IPS-NIHi7 (cell line): ENCODE measurements around the gene PICK1.
"Not testable (repeated sequence)": the region's sequence is repeated elsewhere in the genome, so short reads cannot be mapped to it uniquely, and the experiment has no call there.

Source experiments
- DNase-seq: peaks from one replicate; pipeline ENCODE4 v3.0.0; 2012; ENCODE audit warnings: mixed read lengths; ENCODE audit errors: extremely low spot score

PICK1 gene

GRCh38 chr22:38074181-38075104 lies 17.2 kb downstream of the PICK1 start:
- peak; percentile 88 for DNase-seq

GRCh38 chr22:38075105-38075825 lies 18.1 kb downstream of the PICK1 start:
- DNase-seq, result no peak

- no peak for DNase-seq
These were observed 18.8 kb downstream of the PICK1 start for GRCh38 chr22:38075961-38076360.

GRCh38 chr22:38077096-38077495 lies 19.9 kb downstream of the PICK1 start:
- DNase-seq, result no peak

DNA sequence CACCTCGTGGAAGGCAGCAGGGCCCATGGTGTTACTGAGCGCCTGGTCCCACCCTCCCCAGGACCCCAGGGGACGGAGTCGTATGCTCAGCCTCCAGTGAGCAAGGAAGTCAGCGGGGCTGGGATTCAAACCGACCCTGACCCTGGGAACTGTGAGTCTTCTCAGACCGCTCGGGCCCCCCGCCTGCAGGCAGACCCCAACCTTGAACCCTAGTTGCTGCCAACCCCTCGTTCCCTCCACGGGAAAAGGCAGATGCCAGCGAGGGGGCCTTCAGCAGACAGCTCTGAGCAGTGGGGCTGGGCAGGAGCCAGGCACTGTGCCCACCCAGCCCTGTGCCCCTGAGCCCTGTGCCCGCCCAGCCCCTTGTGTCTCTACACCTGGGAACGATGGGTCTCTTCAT lies 20.4 kb downstream of the PICK1 start:
- DNase-seq, result no peak

- no peak for DNase-seq
These were observed 21.0 kb downstream of the PICK1 start for GRCh38 chr22:38078046-38078840.

DNA sequence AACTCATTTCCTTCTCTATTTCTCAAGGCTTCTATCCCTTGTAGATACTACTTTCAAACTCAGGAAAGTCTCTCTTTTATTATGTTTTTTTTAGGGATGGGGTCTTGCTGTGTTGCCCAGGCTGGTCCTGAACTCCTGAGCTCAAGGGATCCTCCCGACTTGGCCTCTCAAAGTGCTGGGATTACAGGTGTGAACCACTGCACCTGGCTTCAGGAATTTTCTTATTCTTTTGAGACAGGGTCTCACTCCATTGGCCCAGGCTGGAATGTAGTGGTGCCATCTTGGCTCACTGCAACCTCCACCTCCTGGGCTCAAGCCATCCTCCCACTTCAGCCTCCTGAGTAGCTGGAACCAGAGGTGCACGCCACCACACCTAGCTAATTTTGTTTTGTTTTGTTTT lies 22.0 kb downstream of the PICK1 start:
- not testable (repeated sequence) for DNase-seq

GRCh38 chr22:38079804-38080203 lies 22.6 kb downstream of the PICK1 start:
- no peak for DNase-seq

DNA sequence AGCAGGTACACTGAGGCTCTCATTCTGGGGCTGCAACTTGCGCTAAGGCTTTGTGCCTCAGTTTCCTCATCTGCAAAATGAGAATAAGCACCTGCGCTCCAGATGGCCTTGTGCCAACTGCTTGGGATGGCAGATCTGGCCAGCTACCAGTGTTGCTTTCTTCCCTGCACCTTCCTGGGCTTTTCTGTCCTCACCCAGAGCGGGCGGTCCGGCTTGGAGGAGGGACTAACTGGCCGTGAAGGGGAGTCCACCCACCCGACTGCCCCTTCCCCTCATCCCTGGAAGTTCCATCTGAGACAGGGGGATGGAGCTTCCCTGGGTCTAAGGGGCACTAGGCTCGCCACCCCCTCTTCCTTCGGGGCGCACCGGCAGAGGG lies 23.3 kb downstream of the PICK1 start:
- DNase-seq, result no peak

- DNase-seq, result peak; percentile 63
These were observed 23.8 kb downstream of the PICK1 start for GRCh38 chr22:38080850-38081635.

GRCh38 chr22:38081636-38081940 lies 24.4 kb downstream of the PICK1 start:
- no peak for DNase-seq

DNA sequence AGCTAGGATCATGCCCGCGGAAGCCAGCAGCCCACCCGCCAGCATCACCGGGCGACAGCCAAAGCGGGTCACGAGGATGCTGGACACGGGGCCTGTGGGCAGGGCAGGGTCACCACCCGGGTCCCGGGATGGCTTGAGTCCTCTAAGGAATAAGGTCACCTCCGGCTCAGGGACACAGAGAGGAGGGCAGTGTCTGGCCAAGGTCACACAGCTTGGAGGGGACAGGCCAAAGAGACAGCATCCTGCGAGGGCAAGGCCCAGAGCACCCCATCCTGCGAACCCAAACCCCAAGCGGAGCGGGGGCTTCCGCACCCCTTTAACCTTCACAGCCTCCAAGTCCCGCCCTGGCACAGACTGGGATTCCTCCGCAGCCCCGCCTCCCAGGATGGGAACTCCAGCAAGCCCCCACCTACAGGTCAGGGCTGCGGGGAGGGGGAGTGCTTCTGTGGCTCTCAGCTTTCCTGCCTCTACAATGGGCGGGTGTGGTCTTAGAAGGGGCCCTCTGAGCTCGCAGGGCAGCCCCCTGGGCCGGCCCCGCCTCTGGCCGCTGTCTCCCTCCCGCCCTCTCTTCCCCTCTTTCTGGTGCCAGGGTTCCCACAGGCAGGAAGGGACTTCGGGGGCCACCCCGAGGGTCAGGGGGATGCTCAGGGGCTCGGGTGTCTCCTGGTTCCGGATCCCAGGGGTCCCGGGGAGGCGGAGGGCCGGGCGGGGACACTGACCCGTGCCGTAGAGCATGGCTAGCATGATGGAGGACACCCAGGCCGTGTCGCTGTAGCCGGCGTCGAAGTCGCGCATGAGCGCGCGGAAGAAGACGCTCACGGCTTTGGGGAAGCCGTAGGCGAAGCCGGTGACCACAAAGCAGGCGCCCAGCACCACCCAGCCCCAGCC lies 25.0 kb downstream of the PICK1 start:
- no peak for DNase-seq

DNA sequence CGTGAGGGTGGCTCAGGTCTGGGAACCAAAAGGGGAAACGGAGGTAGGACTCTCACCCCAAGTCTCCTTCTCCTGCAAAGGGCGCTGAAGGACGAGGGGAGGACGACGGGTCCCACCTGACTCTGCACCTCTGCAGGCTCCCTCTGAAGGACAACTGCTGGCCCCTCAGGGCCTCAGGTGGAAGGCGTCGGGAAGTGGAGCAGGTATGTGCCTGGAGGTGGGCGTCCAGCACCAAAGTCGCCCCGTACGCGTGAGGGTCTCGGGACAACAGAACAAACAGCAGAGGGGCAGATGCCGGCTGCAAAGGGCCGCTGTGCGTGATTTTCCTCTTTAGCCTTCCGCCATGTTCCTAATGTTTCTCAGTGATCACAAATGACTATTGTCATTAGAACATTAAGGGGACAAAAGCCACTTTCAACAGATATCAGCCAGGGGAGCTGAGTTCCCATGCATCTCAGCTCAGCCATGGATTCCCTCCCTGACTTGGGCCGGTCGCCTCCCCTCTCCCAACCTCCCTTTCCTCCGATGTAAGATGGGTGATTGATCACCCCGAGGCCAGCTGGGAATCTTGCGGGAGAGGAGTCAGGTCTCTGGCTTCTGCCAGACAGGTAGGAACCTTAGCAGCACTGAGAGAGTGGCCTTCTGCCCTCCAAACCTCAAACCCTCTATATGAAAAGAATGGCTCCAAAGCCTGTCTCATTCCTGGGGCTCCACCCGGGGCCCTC lies 25.9 kb downstream of the PICK1 start:
- DNase-seq, result no peak

- DNase-seq, result no peak
These were observed 26.9 kb downstream of the PICK1 start, which contains the start of gene SLC16A8 for GRCh38 chr22:38083931-38084631. SLC16A8 (minus strand) TSS chr22:38084184; CDS start chr22:38082873, 1,311 bp downstream.

GRCh38 chr22:38085056-38085455 lies 27.9 kb downstream of the PICK1 start:
- no peak for DNase-seq

- DNase-seq, result no peak
These were observed 28.3 kb downstream of the PICK1 start for GRCh38 chr22:38085501-38085900.

DNA sequence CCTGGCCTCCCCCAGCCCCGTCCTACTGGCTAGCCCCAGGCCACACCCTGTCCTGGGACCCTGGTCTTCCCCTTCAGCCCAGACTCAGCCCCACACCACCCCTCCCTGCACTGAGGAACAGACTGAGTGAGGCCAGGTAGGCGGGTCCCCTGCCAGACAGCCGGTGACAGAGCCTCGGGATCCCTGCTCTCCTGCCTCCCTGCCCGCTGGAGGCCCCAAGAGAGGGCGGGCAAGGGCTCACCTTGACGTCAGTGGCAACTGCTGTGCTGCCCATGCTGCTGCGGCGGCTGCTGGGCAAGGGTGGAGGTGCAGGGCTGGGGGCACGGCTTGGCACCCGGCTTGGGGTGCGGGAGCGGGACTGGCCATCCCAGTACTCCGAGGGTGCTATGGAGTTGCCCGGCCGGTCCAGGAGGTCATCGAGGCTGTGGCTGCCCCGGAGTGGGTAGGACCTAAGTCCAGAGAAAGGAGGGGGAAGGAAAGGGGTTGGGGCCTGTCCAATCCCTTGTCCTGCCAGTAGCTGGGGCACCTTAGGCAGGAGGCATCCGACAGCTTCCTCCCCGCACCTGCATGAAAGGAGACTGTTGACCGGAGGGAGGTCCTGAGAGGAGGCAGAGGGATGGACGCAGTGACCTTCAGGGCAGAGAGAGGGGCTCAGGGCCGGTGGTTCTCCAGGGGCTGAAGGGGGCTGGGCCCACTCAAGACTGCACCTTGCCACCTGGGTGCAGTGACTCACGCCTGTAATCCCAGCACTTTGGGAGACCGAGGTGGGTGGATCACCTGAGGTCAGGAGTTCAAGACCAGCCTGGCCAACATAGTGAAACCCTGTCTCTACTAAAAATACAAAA lies 29.0 kb downstream of the PICK1 start:
- peak; percentile 32 for DNase-seq

GRCh38 chr22:38086942-38087341 lies 29.7 kb downstream of the PICK1 start:
- DNase-seq, result no peak
